GM12878 (cell line): ENCODE results near the gene SMARCB1. TPM values are rescaled to one million over a fixed set of nuclear protein-coding genes. Genes with fewer than 3 reads are reported as not detected.

Experiments
- ATAC-seq: fragments of 200-7000 bp; cut with Tn5 transposase; 3 replicates; pipeline ENCODE4 v1.9.1; 2020; ENCODE audit warnings: mild to moderate bottlenecking, moderate library complexity
- BruUV-seq: library from RNA; stranded (reverse); fragments of 400-500 nt; replicated peaks from 2 replicates; lab custom pipeline; 2021; lab: Mats Ljungman, UMichigan
- CTCF ChIA-PET: fragments of 300-600 bp; sonication (Branson Sonifier 250); formaldehyde crosslinking; extraction: SDS; loops from one replicate; lab custom pipeline; 2021; ENCODE audit warnings: inconsistent platforms; lab: Yijun Ruan, JAX
- POLR2A ChIA-PET: fragments of 350-600 bp; formaldehyde crosslinking; extraction: SDS; loops from one replicate; lab custom pipeline; 2021; ENCODE audit warnings: inconsistent platforms; lab: Charles Lee
- RAD21 ChIA-PET: fragments of 300-600 bp; sonication (Branson Sonifier 250); formaldehyde crosslinking; loops from one replicate; lab custom pipeline; 2023; ENCODE audit warnings: antibody characterized with exemption; ENCODE audit not compliant: unreplicated experiment; lab: Charles Lee
- SMC1A ChIA-PET: fragments of 300-600 bp; sonication (Branson Sonifier 250); formaldehyde crosslinking; loops from one replicate; lab custom pipeline; 2023; ENCODE audit not compliant: unreplicated experiment, uncharacterized antibody; lab: Charles Lee
- DNase-seq: peaks from one replicate; pipeline ENCODE4 v3.0.0-alpha.2; 2011; ENCODE audit warnings: low read depth, low spot score
- FAIRE-seq: peaks from 3 replicates; lab custom pipeline; 2011; peaks lifted over from hg19 to GRCh38; lab: Jason Lieb, UNC
- H2AFZ ChIP-seq: 2 replicates; pipeline ENCODE4 v1.6.0; 2011; ENCODE audit warnings: low read depth, low read length, control low read depth; ENCODE audit not compliant: control insufficient read depth
- H3K27ac ChIP-seq: 2 replicates; pipeline ENCODE4 v1.5.1; 2011; ENCODE audit warnings: control low read depth; ENCODE audit not compliant: control insufficient read depth, insufficient read depth
- H3K27me3 ChIP-seq, 2 experiments: replicated peaks in 1 of 2; 2 replicates each; pipeline versions ENCODE4 v1.6.0 to v1.6.1; 2011; ENCODE audit warnings: low read length in 1 of 2; ENCODE audit not compliant: control insufficient read depth in 2 of 2, insufficient read depth in 2 of 2
- H3K36me3 ChIP-seq, 2 experiments: 2 replicates each; pipeline ENCODE4 v1.5.1; 2011; ENCODE audit warnings: low read length in 1 of 2; ENCODE audit not compliant: control insufficient read depth in 2 of 2, insufficient read depth in 2 of 2
- H3K4me1 ChIP-seq: 2 replicates; pipeline ENCODE4 v1.6.1; 2011; ENCODE audit warnings: mild to moderate bottlenecking, low read length, moderate library complexity, mixed read lengths; ENCODE audit not compliant: control insufficient read depth, insufficient read depth
- H3K4me2 ChIP-seq: 2 replicates; pipeline ENCODE4 v1.6.0; 2011; ENCODE audit warnings: control low read depth; ENCODE audit not compliant: control insufficient read depth, insufficient read depth
- H3K4me3 ChIP-seq: fragments of 200-600 bp; sonication (generic); 2 replicates; pipeline ENCODE4 v1.5.1; 2016
- H3K79me2 ChIP-seq: 2 replicates; pipeline ENCODE4 v1.6.0; 2011; ENCODE audit warnings: low read length; ENCODE audit not compliant: control insufficient read depth, insufficient read depth
- H3K9ac ChIP-seq: 2 replicates; pipeline ENCODE4 v1.8.0; 2011; ENCODE audit warnings: low read length, control low read depth, mixed read lengths; ENCODE audit not compliant: control insufficient read depth, insufficient read depth
- H3K9me3 ChIP-seq: replicated peaks from 3 replicates; pipeline ENCODE4 v1.5.1; 2011; ENCODE audit warnings: mild to moderate bottlenecking, low read length; ENCODE audit not compliant: control insufficient read depth, insufficient read depth
- H4K20me1 ChIP-seq: 2 replicates; pipeline ENCODE4 v1.6.0; 2011; ENCODE audit not compliant: control insufficient read depth, insufficient read depth
- BCL11A ChIP-seq: IDR thresholded peaks from 2 replicates; pipeline ENCODE4 v1.6.1; 2011; ENCODE audit warnings: low read depth, low read length
- BHLHE40 ChIP-seq, 2 experiments: fragments of 450-650 bp in 1 of 2; IDR thresholded peaks; 2 replicates each; pipeline ENCODE4 v1.6.1; 2011 to 2017; ENCODE audit warnings: low read depth in 2 of 2, borderline replicate concordance in 1 of 2, improper control_type of control experiment in 1 of 2, low read length in 1 of 2, mild to moderate bottlenecking in 1 of 2
- CREB1 ChIP-seq: IDR thresholded peaks from 2 replicates; pipeline ENCODE4 v1.6.1; 2012; ENCODE audit warnings: low read depth, mild to moderate bottlenecking, inconsistent platforms
- HDAC2 ChIP-seq: fragments of 200-600 bp; sonication (generic); IDR thresholded peaks from 2 replicates; pipeline ENCODE4 v1.6.1; 2017
- HDAC6 ChIP-seq: fragments of 200-600 bp; sonication (generic); IDR thresholded peaks from one replicate; pipeline ENCODE4 v1.8.0; 2017; ENCODE audit warnings: antibody characterized with exemption; ENCODE audit not compliant: unreplicated experiment
- HDGF ChIP-seq: fragments of 450-650 bp; IDR thresholded peaks from 2 replicates; pipeline ENCODE4 v1.6.1; 2016; ENCODE audit warnings: antibody characterized with exemption
- JUNB ChIP-seq: IDR thresholded peaks from 2 replicates; pipeline ENCODE4 v1.6.1; 2016; ENCODE audit warnings: antibody characterized with exemption, mild to moderate bottlenecking
- JUND ChIP-seq: IDR thresholded peaks from 2 replicates; pipeline ENCODE4 v1.6.1; 2012; ENCODE audit warnings: low read depth, mild to moderate bottlenecking, low read length, improper control_type of control experiment, moderate library complexity
- MYB ChIP-seq: fragments of 150-350 bp; IDR thresholded peaks from 2 replicates; pipeline ENCODE4 v1.6.1; 2014; ENCODE audit warnings: mild to moderate bottlenecking, low read depth, low read length, borderline replicate concordance
- RB1 ChIP-seq: fragments of 450-650 bp; formaldehyde crosslinking; IDR thresholded peaks from 2 replicates; pipeline ENCODE4 v1.6.1; 2017; ENCODE audit warnings: mild to moderate bottlenecking, borderline replicate concordance
- SRF ChIP-seq, 2 experiments: IDR thresholded peaks; 2 replicates each; pipeline ENCODE4 v1.6.1; 2011; ENCODE audit warnings: low read depth in 2 of 2, low read length in 2 of 2, mild to moderate bottlenecking in 1 of 2, moderate library complexity in 1 of 2
- WRNIP1 ChIP-seq: IDR thresholded peaks from 2 replicates; pipeline ENCODE4 v1.6.1; 2011; ENCODE audit warnings: low read depth, low read length, improper control_type of control experiment, borderline replicate concordance
- ZNF622 ChIP-seq: fragments of 450-650 bp; IDR thresholded peaks from 2 replicates; pipeline ENCODE4 v1.6.1; 2017; ENCODE audit warnings: mild to moderate bottlenecking, inconsistent platforms
- ZSCAN29 ChIP-seq: fragments of 450-650 bp; IDR thresholded peaks from 2 replicates; pipeline ENCODE4 v1.6.1; 2017; ENCODE audit warnings: mild to moderate bottlenecking, moderate library complexity
- WGBS: methylation state at CpG from one replicate; pipeline ENCODE4 v1.1.6; 2016; ENCODE audit warnings: low lambda C conversion rate; ENCODE audit not compliant: insufficient replicate concordance, insufficient coverage; ENCODE audit errors: missing lambda C conversion rate; 5-methylcytosine and 5-hydroxymethylcytosine counted together
- in situ Hi-C: fragments of 300-500 bp; cut with MboI; formaldehyde crosslinking; loops from 9 replicates; pipeline ENCODE4 v1.14.3; 2018; ENCODE audit warnings: mixed read lengths
- intact Hi-C: fragments of 100-400 bp; cut with micrococcal nuclease; formaldehyde crosslinking; loops from one replicate; pipeline ENCODE4 v1.14.2; 2022; ENCODE audit not compliant: unreplicated experiment
- polyA plus RNA-seq, 11 experiments: library from polyadenylated mRNA; depleted of rRNA in 4 of 11; unstranded in 6 of 11; stranded (reverse) in 5 of 11; fragments of >200 nt; fragmentation: Nextera tagmentation in 4 of 11; fragmentation: Illumina TruSeq in 1 of 11; extraction: Ambion mirVana in 4 of 11; extraction: Trizol in 1 of 11; gene quantifications; 1 replicate in 1 of 11; 2 replicates in 10 of 11; pipeline versions ENCODE4 v1.2.1 to v1.2.3, GENCODE V29; 2011 to 2016; ENCODE audit warnings: inconsistent platforms in 2 of 11, missing spikeins in 2 of 11, low read depth in 1 of 11
- total RNA-seq, 4 experiments: library from RNA; depleted of rRNA in 3 of 4; stranded (reverse); fragments of >200 nt in 3 of 4; fragmentation: Illumina TruSeq in 1 of 4; extraction: Trizol in 1 of 4; gene quantifications; 2 replicates each; pipeline versions ENCODE4 v1.2.1 to v1.2.3, GENCODE V29; 2013 to 2021
- TF ChIP-seq, protein P1 (sequence below): fragments of 450-650 bp; IDR thresholded peaks from 2 replicates; pipeline ENCODE4 v1.6.1; 2017; ENCODE audit warnings: low read depth, mild to moderate bottlenecking, moderate library complexity
- TF ChIP-seq, protein P2 (sequence below): fragments of 450-650 bp; formaldehyde crosslinking; IDR thresholded peaks from 2 replicates; pipeline ENCODE4 v1.5.0; 2022; ENCODE audit warnings: mild to moderate bottlenecking, missing genetic modification characterization
- TF ChIP-seq, protein P3 (sequence below): IDR thresholded peaks from 2 replicates; pipeline ENCODE4 v1.6.1; 2011; ENCODE audit warnings: low read depth, low read length, improper control_type of control experiment, borderline replicate concordance
- TF ChIP-seq, protein P4 (sequence below): fragments of 150-350 bp; IDR thresholded peaks from 2 replicates; pipeline ENCODE4 v1.6.1; 2014; ENCODE audit warnings: mild to moderate bottlenecking, low read depth, low read length

The SMARCB1 gene
- total and polyA plus RNA-seq, 10 of the 15 experiments (the other 5 are each of a cell fraction or from before 2014, with no cell fraction given) = 9.1 to 215 (median 183) TPM

DNA sequence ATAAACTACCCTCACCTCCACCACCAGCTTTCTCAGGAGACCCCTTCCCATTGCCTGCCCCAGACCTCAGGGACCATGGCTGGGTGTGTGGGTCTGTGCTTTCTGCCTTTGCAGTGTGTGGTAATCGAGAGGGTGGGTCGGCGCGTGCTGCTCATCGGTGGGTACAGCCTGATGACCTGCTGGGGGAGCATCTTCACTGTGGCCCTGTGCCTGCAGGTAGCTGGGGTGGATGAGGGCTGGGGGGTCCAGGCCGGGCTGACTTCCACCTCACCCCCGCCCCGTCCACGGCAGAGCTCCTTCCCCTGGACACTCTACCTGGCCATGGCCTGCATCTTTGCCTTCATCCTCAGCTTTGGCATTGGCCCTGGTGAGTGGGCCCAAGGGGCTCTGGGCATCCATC is 96.9 kb downstream of the SMARCB1 start:
- SMC1A ChIA-PET = no interaction called here
- H3K4me1 ChIP-seq = no peaks in the 10 kb centered on the region
- no peak overlapping the region for H3K27ac ChIP-seq
- TF ChIP-seq BHLHE40 (IDR thresholded peaks at IDR 0.05; ENCODE audit: borderline replicate concordance in 1 of 2, low read depth in 2 of 2, low read length in 1 of 2) (no peak), HDAC2 (no peak), SRF (IDR thresholded peaks at IDR 0.05; ENCODE audit: low read depth in 2 of 2, low read length in 2 of 2) (no peak), BCL11A (no peak), MYB (no peak), WRNIP1 (no peak), JUNB (no peak), ZSCAN29 (no peak), JUND (no peak), ZNF622 (no peak), CREB1 (no peak), HDAC6 (no peak), HDGF (no peak), RB1 (no peak)
- TF ChIP-seq, protein P1, sequence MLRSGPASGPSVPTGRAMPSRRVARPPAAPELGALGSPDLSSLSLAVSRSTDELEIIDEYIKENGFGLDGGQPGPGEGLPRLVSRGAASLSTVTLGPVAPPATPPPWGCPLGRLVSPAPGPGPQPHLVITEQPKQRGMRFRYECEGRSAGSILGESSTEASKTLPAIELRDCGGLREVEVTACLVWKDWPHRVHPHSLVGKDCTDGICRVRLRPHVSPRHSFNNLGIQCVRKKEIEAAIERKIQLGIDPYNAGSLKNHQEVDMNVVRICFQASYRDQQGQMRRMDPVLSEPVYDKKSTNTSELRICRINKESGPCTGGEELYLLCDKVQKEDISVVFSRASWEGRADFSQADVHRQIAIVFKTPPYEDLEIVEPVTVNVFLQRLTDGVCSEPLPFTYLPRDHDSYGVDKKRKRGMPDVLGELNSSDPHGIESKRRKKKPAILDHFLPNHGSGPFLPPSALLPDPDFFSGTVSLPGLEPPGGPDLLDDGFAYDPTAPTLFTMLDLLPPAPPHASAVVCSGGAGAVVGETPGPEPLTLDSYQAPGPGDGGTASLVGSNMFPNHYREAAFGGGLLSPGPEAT = no peak
- TF ChIP-seq, protein P2, sequence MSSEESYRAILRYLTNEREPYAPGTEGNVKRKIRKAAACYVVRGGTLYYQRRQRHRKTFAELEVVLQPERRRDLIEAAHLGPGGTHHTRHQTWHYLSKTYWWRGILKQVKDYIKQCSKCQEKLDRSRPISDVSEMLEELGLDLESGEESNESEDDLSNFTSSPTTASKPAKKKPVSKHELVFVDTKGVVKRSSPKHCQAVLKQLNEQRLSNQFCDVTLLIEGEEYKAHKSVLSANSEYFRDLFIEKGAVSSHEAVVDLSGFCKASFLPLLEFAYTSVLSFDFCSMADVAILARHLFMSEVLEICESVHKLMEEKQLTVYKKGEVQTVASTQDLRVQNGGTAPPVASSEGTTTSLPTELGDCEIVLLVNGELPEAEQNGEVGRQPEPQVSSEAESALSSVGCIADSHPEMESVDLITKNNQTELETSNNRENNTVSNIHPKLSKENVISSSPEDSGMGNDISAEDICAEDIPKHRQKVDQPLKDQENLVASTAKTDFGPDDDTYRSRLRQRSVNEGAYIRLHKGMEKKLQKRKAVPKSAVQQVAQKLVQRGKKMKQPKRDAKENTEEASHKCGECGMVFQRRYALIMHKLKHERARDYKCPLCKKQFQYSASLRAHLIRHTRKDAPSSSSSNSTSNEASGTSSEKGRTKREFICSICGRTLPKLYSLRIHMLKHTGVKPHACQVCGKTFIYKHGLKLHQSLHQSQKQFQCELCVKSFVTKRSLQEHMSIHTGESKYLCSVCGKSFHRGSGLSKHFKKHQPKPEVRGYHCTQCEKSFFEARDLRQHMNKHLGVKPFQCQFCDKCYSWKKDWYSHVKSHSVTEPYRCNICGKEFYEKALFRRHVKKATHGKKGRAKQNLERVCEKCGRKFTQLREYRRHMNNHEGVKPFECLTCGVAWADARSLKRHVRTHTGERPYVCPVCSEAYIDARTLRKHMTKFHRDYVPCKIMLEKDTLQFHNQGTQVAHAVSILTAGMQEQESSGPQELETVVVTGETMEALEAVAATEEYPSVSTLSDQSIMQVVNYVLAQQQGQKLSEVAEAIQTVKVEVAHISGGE (CRISPR knock-in tag) = no peak
- TF ChIP-seq, protein P3, sequence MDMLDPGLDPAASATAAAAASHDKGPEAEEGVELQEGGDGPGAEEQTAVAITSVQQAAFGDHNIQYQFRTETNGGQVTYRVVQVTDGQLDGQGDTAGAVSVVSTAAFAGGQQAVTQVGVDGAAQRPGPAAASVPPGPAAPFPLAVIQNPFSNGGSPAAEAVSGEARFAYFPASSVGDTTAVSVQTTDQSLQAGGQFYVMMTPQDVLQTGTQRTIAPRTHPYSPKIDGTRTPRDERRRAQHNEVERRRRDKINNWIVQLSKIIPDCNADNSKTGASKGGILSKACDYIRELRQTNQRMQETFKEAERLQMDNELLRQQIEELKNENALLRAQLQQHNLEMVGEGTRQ = no peak
- TF ChIP-seq, protein P4, sequence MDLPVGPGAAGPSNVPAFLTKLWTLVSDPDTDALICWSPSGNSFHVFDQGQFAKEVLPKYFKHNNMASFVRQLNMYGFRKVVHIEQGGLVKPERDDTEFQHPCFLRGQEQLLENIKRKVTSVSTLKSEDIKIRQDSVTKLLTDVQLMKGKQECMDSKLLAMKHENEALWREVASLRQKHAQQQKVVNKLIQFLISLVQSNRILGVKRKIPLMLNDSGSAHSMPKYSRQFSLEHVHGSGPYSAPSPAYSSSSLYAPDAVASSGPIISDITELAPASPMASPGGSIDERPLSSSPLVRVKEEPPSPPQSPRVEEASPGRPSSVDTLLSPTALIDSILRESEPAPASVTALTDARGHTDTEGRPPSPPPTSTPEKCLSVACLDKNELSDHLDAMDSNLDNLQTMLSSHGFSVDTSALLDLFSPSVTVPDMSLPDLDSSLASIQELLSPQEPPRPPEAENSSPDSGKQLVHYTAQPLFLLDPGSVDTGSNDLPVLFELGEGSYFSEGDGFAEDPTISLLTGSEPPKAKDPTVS = no peak
- no peaks in the 10 kb centered on the region for H3K9me3 ChIP-seq
- FAIRE-seq = no peak
- no peaks in the 10 kb centered on the region for H3K79me2 ChIP-seq
- H4K20me1 ChIP-seq = no peaks in the 10 kb centered on the region
- CTCF ChIA-PET = interaction anchor here (1.2 kb wide), 1 partner anchor 11 kb away, joined by 4 read pairs; the partner anchor contains the start of gene MIF
- H3K4me3 ChIP-seq = no peak overlapping the region
- no peak for DNase-seq
- no peak for ATAC-seq
- 94% methylated on average over 9 of the region's 9 CpGs for WGBS
- no peaks in the 10 kb centered on the region for H3K27me3 ChIP-seq
- in situ Hi-C loops = no loop called here
- intact Hi-C loops = no loop called here
- RAD21 ChIA-PET = no interaction called here
- H3K9ac ChIP-seq = no peak overlapping the region
- no peak overlapping the region for H2AFZ ChIP-seq
- BruUV-seq = no TSS peak
- POLR2A ChIA-PET = no interaction called here
- H3K4me2 ChIP-seq = no peak overlapping the region
- H3K36me3 ChIP-seq = no peaks in the 10 kb centered on the region; a peak in 1 of 4 replicates
